ENCODE results near the gene UNC5CL. TPM values are rescaled to one million over a fixed set of nuclear protein-coding genes. Genes with fewer than 3 reads are reported as not detected.
"Not testable (repeated sequence)": the region's sequence is repeated elsewhere in the genome, so short reads cannot be mapped to it uniquely, and the experiment has no call there.

UNC5CL gene
- total RNA-seq, 2 donors from 2014 or later = 4.1 to 4.2 TPM

- Histone ChIP-seq H3K9me3 (no peaks in the 10 kb centered on the region), H3K27me3 (no peaks in the 10 kb centered on the region), H3K4me1 (no peaks in the 10 kb centered on the region), H3K27ac (no peak overlapping the region), H3K36me3 (no peaks in the 10 kb centered on the region), H3K4me3 (no peak overlapping the region), H3K9ac (ENCODE audit: low read depth in 2 of 2, low read length in 2 of 2) (no peak overlapping the region)
- no peak for TF ChIP-seq CTCF (IDR thresholded peaks at IDR 0.05)
- intact Hi-C loops (cut with DNase I) = no loop called here
- DNase-seq = no peak
Observed at GRCh38 chr6:41011673-41012072, 27.3 kb downstream of the UNC5CL start.

- Histone ChIP-seq H3K9me3 (no peaks in the 10 kb centered on the region), H3K27me3 (no peaks in the 10 kb centered on the region), H3K4me3 (no peak overlapping the region), H3K9ac (ENCODE audit: low read depth in 2 of 2, low read length in 2 of 2) (no peak overlapping the region), H3K27ac (no peak overlapping the region), H3K36me3 (no peaks in the 10 kb centered on the region), H3K4me1 (no peaks in the 10 kb centered on the region)
- DNase-seq = no peak
- intact Hi-C loops (cut with DNase I) = loop anchor here (5.0 kb wide), 1 partner anchor 58 kb away; no protein-coding TSS in a partner anchor
- no peak for TF ChIP-seq CTCF (IDR thresholded peaks at IDR 0.05)
Observed at GRCh38 chr6:41009669-41010068, 29.4 kb downstream of the UNC5CL start.

- DNase-seq = no peak
- H3K4me1 ChIP-seq = no peaks in the 10 kb centered on the region
- no peaks in the 10 kb centered on the region for H3K27me3 ChIP-seq
- no peak overlapping the region for H3K27ac ChIP-seq
- intact Hi-C loops (cut with DNase I) = loop anchor here (5.0 kb wide), 1 partner anchor 59 kb away; no protein-coding TSS in a partner anchor
- no peaks in the 10 kb centered on the region for H3K36me3 ChIP-seq
- no peaks in the 10 kb centered on the region for H3K9me3 ChIP-seq
- no peak overlapping the region for H3K4me3 ChIP-seq
- TF ChIP-seq CTCF (IDR thresholded peaks at IDR 0.05) = no peak
- H3K9ac ChIP-seq (ENCODE audit: low read depth in 2 of 2, low read length in 2 of 2) = no peak overlapping the region
Observed at GRCh38 chr6:41008011-41008410, 31.0 kb downstream of the UNC5CL start.

- not testable (repeated sequence) for DNase-seq; H3K9me3 ChIP-seq; H3K9ac ChIP-seq (ENCODE audit: low read depth in 2 of 2, low read length in 2 of 2); H3K27ac ChIP-seq; H3K4me1 ChIP-seq; H3K36me3 ChIP-seq; H3K4me3 ChIP-seq; H3K27me3 ChIP-seq
- intact Hi-C loops (cut with DNase I) = loop anchor here (5.0 kb wide), 1 partner anchor 60 kb away; no protein-coding TSS in a partner anchor
Observed at GRCh38 chr6:41006980-41007379, 32.0 kb downstream of the UNC5CL start.

GRCh38 chr6:41006217-41006616 lies 32.8 kb downstream of the UNC5CL start:
- H3K4me3 ChIP-seq; H3K9ac ChIP-seq (ENCODE audit: low read depth in 2 of 2, low read length in 2 of 2); H3K36me3 ChIP-seq; H3K9me3 ChIP-seq; H3K27me3 ChIP-seq; H3K27ac ChIP-seq; H3K4me1 ChIP-seq: not testable (repeated sequence)
- DNase-seq = peak; percentile 77
- intact Hi-C loops (cut with DNase I) = loop anchor here (5.0 kb wide), 1 partner anchor 61 kb away; no protein-coding TSS in a partner anchor
- TF ChIP-seq CTCF (IDR thresholded peaks at IDR 0.05) = peak; percentile 42

- Histone ChIP-seq H3K36me3 (no peaks in the 10 kb centered on the region), H3K4me1 (peaks cover 2% of the 10 kb centered on the region), H3K9me3 (no peaks in the 10 kb centered on the region), H3K9ac (ENCODE audit: low read depth in 2 of 2, low read length in 2 of 2) (no peak overlapping the region), H3K27ac (no peak overlapping the region), H3K27me3 (no peaks in the 10 kb centered on the region), H3K4me3 (no peak overlapping the region)
- intact Hi-C loops (cut with DNase I) = no loop called here
- DNase-seq = no peak
- TF ChIP-seq CTCF (IDR thresholded peaks at IDR 0.05) = no peak
Observed at GRCh38 chr6:41002168-41002567, 36.9 kb downstream of the UNC5CL start.

Measured in colonic mucosa (tissue), 4 donors.